A673 (cell line): ENCODE data around the gene WLS. TPM values are rescaled to one million over a fixed set of nuclear protein-coding genes. Genes with fewer than 3 reads are reported as not detected.
"Not testable (repeated sequence)": the region's sequence is repeated elsewhere in the genome, so short reads cannot be mapped to it uniquely, and the experiment has no call there.

Experiments
- BruUV-seq: library from RNA; stranded (reverse); fragments of 400-500 nt; replicated peaks from 2 replicates; lab custom pipeline; 2021; lab: Mats Ljungman, UMichigan
- CTCF ChIA-PET: fragments of 300-600 bp; sonication (Branson Sonifier 250); formaldehyde crosslinking; loops from one replicate; lab custom pipeline; 2022; ENCODE audit warnings: antibody characterized with exemption; lab: Charles Lee
- POLR2A ChIA-PET: fragments of 300-600 bp; sonication (Branson Sonifier 250); formaldehyde crosslinking; loops from one replicate; lab custom pipeline; 2022; ENCODE audit warnings: antibody characterized with exemption; ENCODE audit not compliant: low non-redundant PET; lab: Charles Lee
- DNase-seq: peaks from one replicate; pipeline ENCODE4 v3.0.0-alpha.2; 2015; ENCODE audit warnings: low spot score
- H3K27ac ChIP-seq: fragments of 200-600 bp; sonication (generic); 2 replicates; pipeline ENCODE4 v1.5.1; 2016; ENCODE audit warnings: mixed run types, low read depth, mild to moderate bottlenecking, mixed read lengths, antibody characterized with exemption, low read length; ENCODE audit not compliant: poor library complexity, severe bottlenecking
- H3K27me3 ChIP-seq: fragments of 200-600 bp; sonication (generic); replicated peaks from 2 replicates; pipeline ENCODE4 v1.6.1; 2017; ENCODE audit warnings: mixed run types, low read depth, mild to moderate bottlenecking, mixed read lengths, antibody characterized with exemption, low read length; ENCODE audit not compliant: insufficient read depth, poor library complexity
- H3K36me3 ChIP-seq: fragments of 200-600 bp; sonication (generic); 2 replicates; pipeline ENCODE4 v1.6.1; 2016; ENCODE audit warnings: mixed run types, mild to moderate bottlenecking, mixed read lengths, antibody characterized with exemption, low read length; ENCODE audit not compliant: insufficient read depth, poor library complexity, severe bottlenecking
- H3K4me1 ChIP-seq: fragments of 200-600 bp; sonication (generic); 2 replicates; pipeline ENCODE4 v1.6.1; 2017; ENCODE audit warnings: mixed run types, mild to moderate bottlenecking, mixed read lengths, antibody characterized with exemption, low read length; ENCODE audit not compliant: insufficient read depth, poor library complexity, severe bottlenecking
- H3K4me3 ChIP-seq: fragments of 200-600 bp; sonication (generic); 2 replicates; pipeline ENCODE4 v1.5.1; 2016; ENCODE audit warnings: low read depth, mixed run types, mild to moderate bottlenecking, mixed read lengths, low read length; ENCODE audit not compliant: poor library complexity, severe bottlenecking
- H3K9me3 ChIP-seq: fragments of 200-600 bp; sonication (generic); 2 replicates; pipeline ENCODE4 v1.6.1; 2016; ENCODE audit warnings: mixed run types, low read depth, mild to moderate bottlenecking, mixed read lengths, antibody characterized with exemption, low read length; ENCODE audit not compliant: poor library complexity, severe bottlenecking
- CTCF ChIP-seq: fragments of 300-800, 200-600 bp; sonication (generic); conservative IDR thresholded peaks from 2 replicates; pipeline ENCODE4 v1.5.1; 2017; ENCODE audit warnings: low read depth, mild to moderate bottlenecking, antibody characterized with exemption, low read length, moderate library complexity, mixed read lengths
- EZH2 ChIP-seq: fragments of 200-600 bp; sonication (generic); IDR thresholded peaks from 2 replicates; pipeline ENCODE4 v1.6.1; 2017; ENCODE audit warnings: borderline replicate concordance, low read depth, mild to moderate bottlenecking, mixed read lengths, antibody characterized with exemption, low read length; ENCODE audit not compliant: poor library complexity, severe bottlenecking
- intact Hi-C: fragments of 100-400 bp; cut with micrococcal nuclease; formaldehyde crosslinking; loops from one replicate; pipeline ENCODE4 v1.10.0; 2022; ENCODE audit not compliant: unreplicated experiment
- total RNA-seq: library from RNA; stranded (reverse); gene quantifications from 2 replicates; pipeline ENCODE4 v1.2.3, GENCODE V29; 2021

The WLS gene
- total RNA-seq, 1 experiment from 2014 or later = 144 TPM

GRCh38 chr1:68162761-68163160, 69.6 kb downstream of the WLS start:
- Histone ChIP-seq H3K4me1 (peaks cover 8% of the 10 kb centered on the region), H3K27me3 (no peaks in the 10 kb centered on the region), H3K27ac (no peak overlapping the region), H3K9me3 (no peaks in the 10 kb centered on the region), H3K36me3 (peaks cover 4% of the 10 kb centered on the region), H3K4me3 (no peak overlapping the region)
- no peak for DNase-seq
- intact Hi-C loops = no loop called here
- no TSS peak for BruUV-seq
- ChIA-PET POLR2A (no interaction called here), CTCF (no interaction called here)
- TF ChIP-seq EZH2 (no peak), CTCF (peak; percentile 51)

GRCh38 chr1:68161672-68162071, 70.7 kb downstream of the WLS start:
- peaks cover 19% of the 10 kb centered on the region for H3K4me1 ChIP-seq
- intact Hi-C loops, H3K9me3 ChIP-seq, CTCF ChIA-PET, H3K27me3 ChIP-seq, DNase-seq, H3K4me3 ChIP-seq, BruUV-seq, POLR2A ChIA-PET, H3K27ac ChIP-seq, H3K36me3 ChIP-seq: not testable (repeated sequence)

GRCh38 chr1:68160935-68161334, 71.4 kb downstream of the WLS start:
- H3K27me3 ChIP-seq, H3K4me3 ChIP-seq, CTCF ChIA-PET, H3K27ac ChIP-seq, H3K36me3 ChIP-seq, intact Hi-C loops, BruUV-seq, H3K9me3 ChIP-seq, DNase-seq: not testable (repeated sequence)
- H3K4me1 ChIP-seq = peaks cover 25% of the 10 kb centered on the region
- POLR2A ChIA-PET = interaction anchor here (0.7 kb wide), 1 partner anchor 46 kb away, joined by 3 read pairs; no protein-coding TSS in a partner anchor

- no TSS peak for BruUV-seq
- H3K27ac ChIP-seq = no peak overlapping the region
- no peaks in the 10 kb centered on the region for H3K9me3 ChIP-seq
- POLR2A ChIA-PET = no interaction called here
- TF ChIP-seq EZH2 (no peak), CTCF (no peak)
- intact Hi-C loops = no loop called here
- H3K4me3 ChIP-seq = no peak overlapping the region
- CTCF ChIA-PET = no interaction called here
- peaks cover 25% of the 10 kb centered on the region for H3K4me1 ChIP-seq
- H3K36me3 ChIP-seq = peaks cover 10% of the 10 kb centered on the region
- DNase-seq = no peak
- no peaks in the 10 kb centered on the region for H3K27me3 ChIP-seq
Observed at GRCh38 chr1:68160021-68160420, 72.3 kb downstream of the WLS start.
